GM23248 (cell line): ENCODE data around the gene KHDRBS2. TPM values are rescaled to one million over a fixed set of nuclear protein-coding genes. Genes with fewer than 3 reads are reported as not detected.

Experiments
- DNase-seq: peaks from one replicate; pipeline ENCODE4 v3.0.0-alpha.2; 2015
- H2AFZ ChIP-seq: fragments of 200-600 bp; sonication (generic); 2 replicates; pipeline ENCODE4 v1.6.1; 2016; ENCODE audit warnings: antibody characterized with exemption
- H3F3A ChIP-seq: fragments of 200-600 bp; sonication (generic); 2 replicates; pipeline ENCODE4 v1.6.1; 2016; ENCODE audit warnings: mild to moderate bottlenecking, antibody characterized with exemption, mixed run types; ENCODE audit not compliant: insufficient read depth
- H3K27ac ChIP-seq: fragments of 200-600 bp; sonication (generic); 2 replicates; pipeline ENCODE4 v1.5.1; 2016; ENCODE audit warnings: mild to moderate bottlenecking
- H3K27me3 ChIP-seq: fragments of 200-600 bp; sonication (generic); replicated peaks from 2 replicates; pipeline ENCODE4 v1.6.1; 2016; ENCODE audit warnings: mild to moderate bottlenecking; ENCODE audit not compliant: insufficient read depth
- H3K36me3 ChIP-seq: fragments of 200-600 bp; sonication (generic); 2 replicates; pipeline ENCODE4 v1.6.1; 2016; ENCODE audit warnings: low read depth, mild to moderate bottlenecking
- H3K4me1 ChIP-seq: fragments of 200-600 bp; sonication (generic); 2 replicates; pipeline ENCODE4 v1.6.1; 2016; ENCODE audit warnings: mild to moderate bottlenecking; ENCODE audit not compliant: insufficient read depth
- H3K4me2 ChIP-seq: fragments of 200-600 bp; sonication (generic); one replicate; pipeline ENCODE4 v1.6.1; 2016; ENCODE audit warnings: mild to moderate bottlenecking; ENCODE audit not compliant: unreplicated experiment
- H3K4me3 ChIP-seq: fragments of 200-600 bp; sonication (generic); 2 replicates; pipeline ENCODE4 v1.5.1; 2016; ENCODE audit warnings: mild to moderate bottlenecking
- H3K79me2 ChIP-seq: fragments of 200-600 bp; sonication (generic); 2 replicates; pipeline ENCODE4 v1.6.1; 2016; ENCODE audit warnings: mild to moderate bottlenecking; ENCODE audit not compliant: insufficient read depth
- H3K9ac ChIP-seq: fragments of 200-600 bp; sonication (generic); 2 replicates; pipeline ENCODE4 v1.6.1; 2016; ENCODE audit warnings: mild to moderate bottlenecking
- H3K9me2 ChIP-seq: fragments of 200-600 bp; sonication (generic); 2 replicates; pipeline ENCODE4 v1.6.1; 2016; ENCODE audit warnings: mixed run types, mild to moderate bottlenecking, moderate library complexity; ENCODE audit not compliant: insufficient read depth
- H3K9me3 ChIP-seq: fragments of 200-600 bp; sonication (generic); one replicate; pipeline ENCODE4 v1.6.1; 2017; ENCODE audit warnings: low read depth
- H4K20me1 ChIP-seq: fragments of 200-600 bp; sonication (generic); 2 replicates; pipeline ENCODE4 v1.6.0; 2016; ENCODE audit not compliant: insufficient read depth
- EZH2 ChIP-seq: fragments of 200-600 bp; sonication (generic); IDR thresholded peaks from 2 replicates; pipeline ENCODE4 v1.6.1; 2018; ENCODE audit warnings: antibody characterized with exemption, mild to moderate bottlenecking; ENCODE audit not compliant: insufficient read depth, poor library complexity, severe bottlenecking
- EZH2phosphoT487 ChIP-seq: fragments of 200-600 bp; sonication (generic); IDR thresholded peaks from 2 replicates; pipeline ENCODE4 v1.6.1; 2018; ENCODE audit warnings: antibody characterized with exemption, moderate library complexity, mild to moderate bottlenecking, low read depth; ENCODE audit not compliant: insufficient read depth
- WGBS, 2 experiments: methylation state at CpG; one replicate each; pipeline ENCODE4 v1.1.6; 2015 to 2017; ENCODE audit warnings: low lambda C conversion rate in 2 of 2, low coverage in 1 of 2; ENCODE audit errors: missing lambda C conversion rate in 2 of 2; 5-methylcytosine and 5-hydroxymethylcytosine counted together
- in situ Hi-C: fragments of 300-500 bp; cut with MboI; formaldehyde crosslinking; loops from 2 replicates; pipeline ENCODE4 v1.15.0; 2020
- polyA plus RNA-seq: library from polyadenylated mRNA; unstranded; fragments of >200 nt; fragmentation: Nextera tagmentation; extraction: Ambion mirVana; gene quantifications from 2 replicates; pipeline ENCODE4 v1.2.1, GENCODE V29; 2016
- total RNA-seq: library from RNA; depleted of rRNA; stranded (reverse); fragments of >200 nt; shearing (Covaris generic); gene quantifications from 2 replicates; pipeline ENCODE4 v1.2.3, GENCODE V29; 2014

Gene KHDRBS2
- total and polyA plus RNA-seq, 2 experiments from 2014 or later: not detected

DNA sequence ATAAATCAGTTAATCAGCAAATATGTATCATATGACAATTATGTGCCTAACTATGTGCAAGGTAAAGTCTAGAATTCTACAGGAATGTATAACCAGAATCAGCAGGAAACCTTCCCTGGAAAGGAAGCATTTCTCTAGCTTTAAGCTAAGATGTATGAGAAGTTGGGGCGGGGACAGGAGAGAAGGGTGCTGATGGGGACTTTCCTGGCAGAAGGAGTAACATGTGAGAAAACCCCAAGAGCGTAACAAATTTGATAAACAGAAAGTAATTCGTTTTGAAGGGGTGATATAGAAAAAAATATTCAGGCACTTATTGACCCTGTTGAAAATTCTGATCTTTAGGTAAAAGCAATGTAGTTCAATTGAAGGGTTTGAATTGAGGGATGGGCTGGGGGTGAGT, 226.1 kb downstream of the KHDRBS2 start:
- no peak overlapping the region for H3K4me2 ChIP-seq
- WGBS, 2 experiments: 19% methylated on average over 3 of the region's 3 CpGs
- H3K27ac ChIP-seq: no peak overlapping the region

DNA sequence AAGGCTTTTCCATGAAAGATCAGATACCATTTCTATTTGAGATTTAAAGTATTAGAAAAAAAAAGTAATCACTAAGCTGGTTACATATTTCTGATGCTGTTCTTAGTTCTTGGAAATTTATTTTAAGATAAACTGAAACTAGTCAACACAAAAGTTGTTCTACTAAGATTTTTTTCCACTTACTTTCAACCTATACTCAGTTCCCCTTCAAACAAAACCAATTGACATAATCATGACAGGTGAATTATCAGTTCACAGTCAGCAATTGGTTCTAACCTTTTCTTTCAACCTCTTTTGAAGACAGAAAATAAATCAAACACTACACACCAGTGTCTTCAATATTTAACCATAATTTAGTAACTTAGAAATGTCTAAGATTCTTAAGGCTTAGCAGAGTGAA, 228.7 kb downstream of the KHDRBS2 start:
- H3K4me3 ChIP-seq: no peak overlapping the region
- no peaks in the 10 kb centered on the region for H3K36me3 ChIP-seq
- no peak overlapping the region for H3K27ac ChIP-seq
- no peaks in the 10 kb centered on the region for H3F3A ChIP-seq
- no peaks in the 10 kb centered on the region for H3K9me2 ChIP-seq
- no peaks in the 10 kb centered on the region for H3K27me3 ChIP-seq
- H2AFZ ChIP-seq: no peak overlapping the region
- no peak overlapping the region for H3K9ac ChIP-seq
- no peak for TF ChIP-seq EZH2phosphoT487
- no peak for TF ChIP-seq EZH2
- H4K20me1 ChIP-seq: no peaks in the 10 kb centered on the region
- in situ Hi-C loops: no loop called here
- no peak overlapping the region for H3K4me2 ChIP-seq
- DNase-seq: no peak
- no peaks in the 10 kb centered on the region for H3K4me1 ChIP-seq
- H3K9me3 ChIP-seq: no peaks in the 10 kb centered on the region
- no peaks in the 10 kb centered on the region for H3K79me2 ChIP-seq

More for the DNA sequence above, 226.1 kb downstream of the KHDRBS2 start:
- DNase-seq: no peak
- TF ChIP-seq EZH2phosphoT487 (no peak), EZH2 (no peak)
- no peaks in the 10 kb centered on the region for H3K4me1 ChIP-seq
- no peak overlapping the region for H3K9ac ChIP-seq
- H3K36me3 ChIP-seq: no peaks in the 10 kb centered on the region
- no peak overlapping the region for H2AFZ ChIP-seq
- in situ Hi-C loops: no loop called here
- no peaks in the 10 kb centered on the region for H3F3A ChIP-seq
- H3K27me3 ChIP-seq: no peaks in the 10 kb centered on the region
- H4K20me1 ChIP-seq: no peaks in the 10 kb centered on the region
- no peaks in the 10 kb centered on the region for H3K9me3 ChIP-seq
- no peak overlapping the region for H3K4me3 ChIP-seq
- H3K9me2 ChIP-seq: no peaks in the 10 kb centered on the region
- H3K79me2 ChIP-seq: no peaks in the 10 kb centered on the region

DNA sequence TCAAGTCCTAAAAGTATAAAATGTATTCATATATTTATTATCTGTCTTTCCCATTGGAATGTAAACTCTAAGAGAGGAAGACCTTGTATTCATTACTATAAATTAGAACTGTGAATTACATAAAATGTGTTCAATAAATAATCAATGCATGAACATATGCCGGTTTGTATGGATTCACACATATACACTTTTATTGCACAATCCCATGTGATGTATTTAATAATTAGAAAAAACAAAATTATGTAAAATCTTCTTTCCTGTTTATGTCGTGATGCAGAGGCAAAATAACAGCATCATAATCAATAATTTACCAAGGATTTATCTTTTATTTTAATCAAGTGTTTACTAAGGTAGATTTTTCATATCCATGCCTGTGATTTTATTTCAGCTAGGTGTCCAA, 240.5 kb downstream of the KHDRBS2 start:
- H2AFZ ChIP-seq: no peak overlapping the region
- H3K9ac ChIP-seq: no peak overlapping the region
- H3K79me2 ChIP-seq: no peaks in the 10 kb centered on the region
- no peak for DNase-seq
- WGBS, 2 experiments: 17 to 20% methylated on average over 2 of the region's 2 CpGs
- TF ChIP-seq EZH2 (no peak), EZH2phosphoT487 (no peak)
- H4K20me1 ChIP-seq: no peaks in the 10 kb centered on the region
- H3K9me2 ChIP-seq: no peaks in the 10 kb centered on the region
- peaks cover 4% of the 10 kb centered on the region for H3K9me3 ChIP-seq
- no peak overlapping the region for H3K4me2 ChIP-seq
- no peak overlapping the region for H3K4me3 ChIP-seq
- no peaks in the 10 kb centered on the region for H3K4me1 ChIP-seq
- no peaks in the 10 kb centered on the region for H3K27me3 ChIP-seq
- no peak overlapping the region for H3K27ac ChIP-seq
- no peaks in the 10 kb centered on the region for H3F3A ChIP-seq
- H3K36me3 ChIP-seq: no peaks in the 10 kb centered on the region
- in situ Hi-C loops: no loop called here

DNA sequence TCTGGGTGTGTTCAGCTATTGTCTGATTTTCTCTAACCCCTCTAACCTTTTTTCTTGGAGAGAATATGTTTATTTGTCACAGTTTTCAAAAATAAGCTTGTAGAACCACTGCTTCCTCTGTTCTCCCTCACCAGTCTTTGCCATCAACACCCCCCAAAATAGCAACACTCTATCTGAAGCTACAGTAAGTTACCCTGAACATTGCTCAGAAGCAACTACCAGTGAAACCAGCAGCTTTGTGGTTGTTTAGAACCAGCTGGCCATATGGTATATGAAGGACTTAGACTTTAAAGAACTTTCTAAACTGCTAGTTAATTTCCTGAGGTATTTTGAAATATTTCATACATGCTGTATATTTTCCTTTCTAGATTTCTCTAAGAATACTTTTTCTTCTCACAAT, 242.9 kb downstream of the KHDRBS2 start:
- Histone ChIP-seq H3K27me3 (no peaks in the 10 kb centered on the region), H3K9me2 (no peaks in the 10 kb centered on the region), H3K36me3 (no peaks in the 10 kb centered on the region), H3K27ac (no peak overlapping the region), H3K4me2 (no peak overlapping the region), H3K9ac (no peak overlapping the region), H2AFZ (no peak overlapping the region), H3K79me2 (no peaks in the 10 kb centered on the region), H3F3A (no peaks in the 10 kb centered on the region), H3K4me3 (no peak overlapping the region), H3K9me3 (peaks cover 4% of the 10 kb centered on the region), H3K4me1 (no peaks in the 10 kb centered on the region), H4K20me1 (no peaks in the 10 kb centered on the region)
- in situ Hi-C loops: no loop called here
- DNase-seq: no peak
- TF ChIP-seq EZH2phosphoT487 (no peak), EZH2 (no peak)

DNA sequence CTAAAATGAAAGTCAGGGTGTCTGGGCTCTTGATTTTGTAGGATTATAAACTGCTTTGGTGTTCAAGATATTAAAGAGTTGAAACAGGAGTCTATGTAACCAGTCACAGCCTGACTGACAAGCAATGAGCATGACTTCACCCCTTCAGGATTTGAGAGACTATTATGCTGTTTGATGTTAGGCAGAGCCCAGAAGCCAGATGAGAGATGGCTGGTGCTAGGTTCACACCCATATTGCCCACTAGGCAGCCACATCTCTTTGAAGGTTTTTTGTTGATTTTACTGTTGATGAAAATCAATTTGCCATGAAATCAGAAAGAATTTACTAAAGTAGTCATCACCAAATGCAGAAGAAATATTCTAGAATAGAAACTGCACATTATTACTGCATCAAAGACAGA, 243.6 kb downstream of the KHDRBS2 start:
- no peak for DNase-seq
- no peak overlapping the region for H3K4me3 ChIP-seq
- H3K9me2 ChIP-seq: no peaks in the 10 kb centered on the region
- H3K36me3 ChIP-seq: no peaks in the 10 kb centered on the region
- H3F3A ChIP-seq: no peaks in the 10 kb centered on the region
- no peak overlapping the region for H3K27ac ChIP-seq
- no peaks in the 10 kb centered on the region for H3K27me3 ChIP-seq
- no peaks in the 10 kb centered on the region for H3K4me1 ChIP-seq
- no peak overlapping the region for H3K4me2 ChIP-seq
- H3K9ac ChIP-seq: no peak overlapping the region
- no peaks in the 10 kb centered on the region for H4K20me1 ChIP-seq
- peaks cover 4% of the 10 kb centered on the region for H3K9me3 ChIP-seq
- TF ChIP-seq EZH2 (no peak), EZH2phosphoT487 (no peak)
- in situ Hi-C loops: no loop called here
- no peaks in the 10 kb centered on the region for H3K79me2 ChIP-seq
- no peak overlapping the region for H2AFZ ChIP-seq
